Measurements from ENCODE around the gene HEYL. TPM values are rescaled to one million over a fixed set of nuclear protein-coding genes. Genes with fewer than 3 reads are reported as not detected.
A peak's percentile ranks its signal among the peaks of the same experiment; 100 is the strongest.

Gene HEYL
- total RNA-seq, 1 donor from 2014 or later, result not detected

DNA sequence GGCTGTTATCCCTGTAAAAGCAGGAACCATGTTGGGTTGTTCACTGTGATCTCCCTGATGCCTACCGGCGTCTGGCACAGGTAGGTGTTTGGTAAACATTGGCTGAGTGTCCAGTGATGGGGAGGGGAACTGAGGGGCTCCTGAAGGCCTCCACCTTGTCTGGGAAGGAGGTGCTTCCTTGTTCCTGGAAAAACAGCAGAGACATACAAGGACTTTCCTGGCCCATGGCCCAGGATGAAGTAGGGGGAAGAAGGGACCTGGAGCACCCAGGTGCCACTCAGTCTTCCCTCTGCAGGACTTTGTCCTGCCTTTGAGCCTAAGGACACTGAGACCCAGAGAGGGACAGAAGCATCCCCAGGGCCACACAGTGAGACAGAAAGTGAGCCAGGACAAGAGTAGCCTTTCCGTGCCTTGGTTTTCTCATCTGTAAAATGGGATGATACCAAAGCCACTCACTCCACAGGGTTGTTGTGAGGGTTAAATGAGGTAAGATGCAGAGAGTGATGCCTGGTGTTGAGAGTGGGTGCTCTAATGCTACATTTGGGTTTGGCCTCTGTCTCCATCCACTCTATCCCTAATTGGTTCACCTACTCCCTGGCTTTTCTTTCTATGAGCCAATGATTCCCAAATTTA lies 6.1 kb upstream of the HEYL start:
- ATAC-seq (ENCODE audit: low read depth) (no peak), DNase-seq (no peak)
- Mint-ChIP-seq H3K4me3 (no peak overlapping the region), H3K9me3 (peaks cover 4% of the 10 kb centered on the region), H3K36me3 (ENCODE audit: low read depth) (no peaks in the 10 kb centered on the region), H3K27me3 (peaks cover 4% of the 10 kb centered on the region), H3K4me1 (no peaks in the 10 kb centered on the region), H3K27ac (no peak overlapping the region)
- ChIA-PET CTCF (no interaction called here), POLR2A (no interaction called here)
- no peak for TF ChIP-seq CTCF (IDR thresholded peaks at IDR 0.05)
- intact Hi-C loops (cut with micrococcal nuclease), result no loop called here

GRCh38 chr1:39643705-39644104 lies 4.3 kb upstream of the HEYL start:
- intact Hi-C loops (cut with micrococcal nuclease), result no loop called here
- ChIA-PET CTCF (interaction anchor here (0.9 kb wide), 1 partner anchor 37 kb away, joined by 3 read pairs; no protein-coding TSS in a partner anchor), POLR2A (no interaction called here)
- DNase-seq (no peak), ATAC-seq (ENCODE audit: low read depth) (no peak)
- Mint-ChIP-seq H3K9me3 (peaks cover 4% of the 10 kb centered on the region), H3K36me3 (ENCODE audit: low read depth) (no peaks in the 10 kb centered on the region), H3K27me3 (peaks cover 15% of the 10 kb centered on the region), H3K4me3 (no peak overlapping the region), H3K4me1 (peaks cover 2% of the 10 kb centered on the region), H3K27ac (no peak overlapping the region)
- TF ChIP-seq CTCF (IDR thresholded peaks at IDR 0.05), result no peak

GRCh38 chr1:39642796-39643195 lies 3.4 kb upstream of the HEYL start:
- CTCF ChIA-PET, result no interaction called here
- no peak for ATAC-seq (ENCODE audit: low read depth)
- intact Hi-C loops (cut with micrococcal nuclease), result no loop called here
- Mint-ChIP-seq H3K27ac (no peak overlapping the region), H3K27me3 (peaks cover 23% of the 10 kb centered on the region), H3K36me3 (ENCODE audit: low read depth) (no peaks in the 10 kb centered on the region), H3K4me3 (no peak overlapping the region), H3K4me1 (peaks cover 2% of the 10 kb centered on the region), H3K9me3 (peaks cover 4% of the 10 kb centered on the region)
- POLR2A ChIA-PET, result no interaction called here
- no peak for TF ChIP-seq CTCF (IDR thresholded peaks at IDR 0.05)
- DNase-seq, result no peak

- ChIA-PET POLR2A (interaction anchor here (0.6 kb wide), 1 partner anchor 1982 kb away, joined by 5 read pairs; no protein-coding TSS in a partner anchor), CTCF (interaction anchor here (1.1 kb wide), 1 partner anchor 13 kb away, joined by 4 read pairs; no protein-coding TSS in a partner anchor)
- Mint-ChIP-seq H3K36me3 (ENCODE audit: low read depth) (no peaks in the 10 kb centered on the region), H3K27me3 (peaks cover 36% of the 10 kb centered on the region), H3K27ac (no peak overlapping the region), H3K4me1 (peaks cover 2% of the 10 kb centered on the region), H3K9me3 (peaks cover 4% of the 10 kb centered on the region), H3K4me3 (no peak overlapping the region)
- no peak for TF ChIP-seq CTCF (IDR thresholded peaks at IDR 0.05)
- no peak for ATAC-seq (ENCODE audit: low read depth)
- intact Hi-C loops (cut with micrococcal nuclease), result no loop called here
- no peak for DNase-seq
These were observed 1.4 kb upstream of the HEYL start for GRCh38 chr1:39640861-39641260.

DNA sequence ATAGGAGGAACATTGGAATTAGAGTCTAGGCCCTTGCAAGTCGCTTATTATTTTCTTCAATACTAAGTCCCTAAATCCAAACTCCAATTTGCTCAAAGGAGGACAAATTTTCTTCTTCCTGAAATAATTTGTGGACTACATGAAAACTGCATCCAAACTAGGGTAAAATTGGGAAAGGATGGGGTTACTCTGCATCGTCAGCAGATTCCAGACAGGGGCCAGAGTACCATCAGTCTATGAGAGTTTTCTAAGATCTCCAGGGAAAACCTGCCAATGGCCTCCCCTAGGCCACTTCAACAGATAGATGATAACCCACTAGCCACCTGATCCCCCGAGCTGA lies 508 bp downstream of the HEYL start:
- Mint-ChIP-seq H3K27me3 (peaks cover 40% of the 10 kb centered on the region), H3K4me3 (peak overlapping the region; percentile 66), H3K9me3 (peaks cover 3% of the 10 kb centered on the region), H3K36me3 (ENCODE audit: low read depth) (no peaks in the 10 kb centered on the region), H3K4me1 (peaks cover 2% of the 10 kb centered on the region), H3K27ac (no peak overlapping the region)
- TF ChIP-seq CTCF (IDR thresholded peaks at IDR 0.05), result no peak
- ChIA-PET POLR2A (no interaction called here), CTCF (interaction anchor here (0.6 to 2.6 kb wide), 3 partner anchors 15 to 374 kb away, joined by 3 to 8 read pairs (median 3); no protein-coding TSS in a partner anchor)
- no peak for ATAC-seq (ENCODE audit: low read depth)
- DNase-seq, result no peak
- intact Hi-C loops (cut with micrococcal nuclease), result no loop called here

Data from activated B cell treated with CpG ODN at 0.5 μM for 24 hours (primary cell).